Measurements from ENCODE around the gene SCN8A.
"Not testable (repeated sequence)": the region's sequence is repeated elsewhere in the genome, so short reads cannot be mapped to it uniquely, and the experiment has no call there.

Gene SCN8A

DNA sequence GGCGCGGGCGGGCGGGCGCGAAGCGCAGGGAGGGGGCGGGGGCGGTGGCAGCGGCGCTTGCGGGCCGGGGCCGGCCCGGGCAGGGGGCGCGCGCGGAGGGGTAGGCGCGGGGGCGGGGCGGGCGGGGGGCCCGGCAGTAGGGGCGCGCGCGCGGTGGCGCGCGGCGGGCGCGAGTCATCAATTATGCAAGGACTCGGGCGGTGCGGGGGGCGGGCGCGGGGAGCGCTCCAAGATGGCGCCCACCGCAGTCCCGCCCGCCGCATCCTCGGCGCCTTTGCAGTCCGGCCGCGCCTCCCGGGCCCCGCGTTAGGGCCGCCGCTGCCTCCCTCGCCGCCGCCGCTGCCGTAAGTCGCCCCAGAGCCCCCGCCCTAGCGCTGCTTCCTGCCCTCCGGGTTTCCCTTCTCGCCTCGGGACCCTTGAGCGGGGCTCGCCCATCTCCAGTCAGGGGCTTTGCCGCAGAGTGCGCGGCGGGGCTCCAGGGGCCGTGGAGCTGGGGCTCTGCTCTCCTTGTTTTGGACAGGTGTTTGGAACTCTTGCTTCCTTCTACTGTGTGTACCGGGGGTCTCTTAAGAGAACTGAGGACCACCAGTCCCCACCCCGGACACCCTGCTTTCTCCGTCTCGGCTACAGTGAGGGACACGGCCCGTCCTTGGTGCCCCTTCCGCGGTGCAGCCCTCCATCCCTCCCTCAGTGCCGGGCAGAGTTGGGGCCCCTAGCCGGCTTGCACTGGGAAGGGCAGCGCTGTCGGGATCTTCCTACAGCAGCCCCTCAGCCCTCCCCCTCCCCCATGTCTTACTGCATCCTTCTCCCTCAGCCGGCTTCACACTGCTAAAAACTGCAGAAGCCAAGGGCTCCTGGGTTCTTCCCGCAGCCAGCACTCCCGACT is at the start of gene SCN8A:
TSS of gene SCN8A (plus strand) at position 218 of the 886 bp plus-strand sequence. CDS start 71,585 bp downstream, outside the sequence.
- peak; percentile 52 to 66 for DNase-seq

DNA sequence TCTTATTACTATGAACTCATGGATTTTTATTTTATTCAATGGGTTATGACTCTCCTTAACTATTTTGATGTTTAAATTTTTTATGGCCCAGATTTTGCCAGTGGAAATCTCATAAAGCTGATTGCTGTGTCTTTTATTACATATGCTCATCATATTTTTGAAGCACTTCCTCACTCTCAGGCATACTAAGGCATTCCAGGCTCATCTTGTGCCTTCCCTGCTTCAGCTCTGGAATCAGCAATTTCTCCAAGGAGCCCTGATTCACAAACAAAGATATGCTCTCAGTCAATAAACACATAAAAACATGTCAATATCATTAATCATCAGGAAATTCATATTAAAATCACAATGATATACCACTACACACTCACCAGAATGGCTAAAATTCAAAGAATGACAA is 44.9 kb upstream of the SCN8A start:
- no peak for DNase-seq

GRCh38 chr12:51547606-51548005 is 43.4 kb upstream of the SCN8A start:
- no peak for DNase-seq

DNA sequence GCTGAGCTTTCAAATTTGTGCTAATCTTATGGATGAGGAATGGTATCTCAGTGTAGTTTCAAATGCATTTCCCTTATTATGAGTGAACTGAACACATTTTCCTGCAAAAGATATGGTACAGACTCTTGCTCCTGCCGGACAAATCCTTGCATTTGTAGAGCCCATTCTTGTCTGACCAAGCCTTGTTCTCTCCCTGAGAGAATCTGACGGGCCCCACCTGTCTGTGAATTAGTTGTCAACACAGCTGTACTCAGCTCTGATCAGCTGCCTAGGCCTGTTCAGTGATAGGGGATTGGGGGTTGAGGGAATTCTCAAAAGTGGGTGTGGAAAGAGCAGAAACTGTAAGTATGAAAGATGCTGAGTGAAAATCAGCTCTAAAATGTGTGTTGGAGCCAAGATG is 42.8 kb upstream of the SCN8A start:
- no peak for DNase-seq

- no peak for DNase-seq
These were observed 41.4 kb upstream of the SCN8A start for GRCh38 chr12:51549637-51550036.

DNA sequence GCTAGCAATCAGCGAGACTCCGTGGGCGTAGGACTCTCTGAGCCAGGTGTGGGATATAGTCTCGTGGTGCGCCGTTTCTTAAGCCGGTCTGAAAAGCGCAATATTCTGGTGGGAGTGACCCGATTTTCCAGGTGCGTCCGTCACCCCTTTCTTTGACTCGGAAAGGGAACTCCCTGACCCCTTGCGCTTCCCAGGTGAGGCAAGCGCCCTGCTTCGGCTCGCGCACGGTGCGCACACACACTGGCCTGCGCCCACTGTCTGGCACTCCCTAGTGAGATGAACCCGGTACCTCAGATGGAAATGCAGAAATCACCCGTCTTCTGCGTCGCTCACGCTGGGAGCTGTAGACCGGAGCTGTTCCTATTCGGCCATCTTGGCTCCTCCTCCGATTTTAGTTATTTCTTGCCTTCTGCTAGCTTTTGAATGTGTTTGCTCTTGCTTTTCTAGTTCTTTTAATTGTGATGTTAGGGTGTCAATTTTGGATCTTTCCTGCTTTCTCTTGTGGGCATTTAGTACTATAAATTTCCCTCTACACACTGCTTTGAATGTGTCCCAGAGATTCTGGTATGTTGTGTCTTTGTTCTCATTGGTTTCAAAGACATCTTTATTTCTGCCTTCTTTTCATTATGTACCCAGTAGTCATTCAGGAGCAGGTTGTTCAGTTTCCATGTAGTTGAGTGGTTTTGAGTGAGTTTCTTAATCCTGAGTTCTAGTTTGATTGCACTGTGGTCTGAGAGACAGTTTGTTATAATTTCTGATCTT is 22.6 kb upstream of the SCN8A start:
- DNase-seq: not testable (repeated sequence)

DNA sequence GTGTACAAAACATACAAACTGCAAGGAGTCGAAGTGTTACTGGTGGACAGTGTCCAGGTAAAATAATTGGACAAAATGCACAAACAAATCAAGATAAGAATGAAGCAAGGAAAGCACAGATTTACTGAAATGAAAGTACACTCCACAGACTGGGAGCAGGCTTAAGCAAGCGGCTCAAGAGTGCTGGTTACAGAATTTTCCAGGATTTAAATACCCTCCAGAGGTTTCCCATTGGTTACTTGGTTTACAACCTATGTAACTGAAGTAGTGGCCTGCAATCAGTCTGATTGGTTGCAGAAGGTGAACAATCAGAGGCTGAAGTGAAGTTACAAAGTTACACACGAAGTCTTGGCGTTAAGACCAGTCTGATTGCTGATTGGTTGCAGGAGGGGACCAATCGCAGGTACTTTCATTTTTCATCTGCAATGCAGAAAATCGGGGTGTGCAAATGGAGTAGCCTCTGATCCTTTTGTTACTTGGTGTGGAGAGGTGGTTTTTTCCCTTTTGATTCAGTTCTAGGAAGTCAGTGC is 11.6 kb upstream of the SCN8A start:
- DNase-seq: no peak

DNA sequence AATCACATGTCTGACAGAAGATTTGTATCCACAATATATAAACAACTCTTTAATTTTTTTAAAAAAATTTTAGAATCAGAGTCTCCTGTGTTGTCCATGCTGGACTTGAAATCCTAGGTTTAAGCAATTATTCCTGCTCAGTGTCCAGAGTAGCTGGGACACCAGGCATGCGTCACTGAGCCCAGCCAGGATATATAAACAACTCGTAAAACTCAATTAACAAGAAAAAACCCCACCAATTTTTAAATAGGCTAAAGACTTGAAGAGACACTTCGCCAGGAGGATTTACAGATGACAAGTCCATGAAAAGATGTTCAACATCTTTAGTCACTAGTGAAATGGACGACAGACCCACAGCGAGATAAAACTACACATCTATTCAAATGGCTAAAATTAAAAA is 2.0 kb upstream of the SCN8A start:
- DNase-seq: no peak

DNA sequence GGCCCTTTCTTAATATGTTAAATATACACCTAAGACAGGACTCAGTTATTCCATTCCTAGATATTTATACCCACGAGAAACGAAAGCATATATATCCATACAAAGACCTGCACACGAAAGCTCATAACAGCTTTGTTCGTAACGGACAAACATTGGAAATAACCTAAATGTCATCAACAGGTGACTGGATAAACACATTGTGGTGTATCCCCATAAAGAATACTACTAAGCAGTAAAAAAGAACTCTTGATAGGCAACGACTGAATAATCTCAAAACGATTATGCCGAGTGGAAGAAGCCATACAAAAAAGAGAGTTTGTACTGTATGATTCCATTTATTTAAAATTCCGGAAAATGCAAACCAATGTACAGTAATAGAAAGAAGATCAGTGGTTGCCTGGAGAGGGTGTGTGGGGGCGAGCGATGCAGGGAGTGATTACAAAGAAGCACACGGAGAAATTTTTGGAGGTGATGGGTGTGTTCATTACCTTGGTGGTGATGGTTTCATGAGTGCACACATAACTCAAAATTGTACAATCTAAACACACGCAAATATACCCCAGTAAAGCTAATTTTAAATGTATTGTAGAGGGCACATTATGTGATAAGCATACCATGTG is 1.4 kb upstream of the SCN8A start:
- DNase-seq: no peak

DNA sequence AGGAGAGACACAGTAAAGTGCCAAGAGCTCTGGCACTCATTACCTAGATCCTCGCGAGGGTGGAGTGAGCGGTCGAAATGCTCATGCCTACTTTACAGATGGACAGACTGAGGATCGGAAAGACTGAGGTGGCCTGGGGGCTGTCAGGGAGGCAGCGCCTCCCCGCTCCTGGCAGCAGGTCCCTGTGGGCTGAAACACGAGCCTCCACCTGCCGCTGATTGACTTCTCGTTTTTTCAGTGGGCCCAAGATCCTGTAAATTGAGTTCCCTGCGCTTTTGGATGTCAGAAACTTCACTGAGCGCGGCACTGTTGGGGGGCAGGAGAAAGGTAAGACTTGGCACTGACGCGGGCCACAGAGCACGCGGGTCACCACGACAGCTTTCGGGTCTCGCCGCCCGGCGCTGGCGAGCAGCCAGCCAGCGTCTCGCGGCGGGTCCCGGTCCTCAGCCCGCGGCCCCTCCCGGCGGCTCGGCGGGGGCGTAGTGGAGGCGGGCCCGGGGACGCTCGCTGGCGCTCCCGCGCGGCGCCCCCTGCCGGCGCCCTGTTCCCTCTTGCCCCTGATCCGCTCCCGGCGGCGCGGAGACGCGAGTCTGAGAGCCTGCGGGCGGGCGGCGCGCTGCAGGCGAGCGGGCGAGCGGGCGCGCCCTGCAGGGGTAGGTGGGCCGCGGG is 552 bp upstream of the SCN8A start:
- peak; percentile 76 to 82 for DNase-seq

DNA sequence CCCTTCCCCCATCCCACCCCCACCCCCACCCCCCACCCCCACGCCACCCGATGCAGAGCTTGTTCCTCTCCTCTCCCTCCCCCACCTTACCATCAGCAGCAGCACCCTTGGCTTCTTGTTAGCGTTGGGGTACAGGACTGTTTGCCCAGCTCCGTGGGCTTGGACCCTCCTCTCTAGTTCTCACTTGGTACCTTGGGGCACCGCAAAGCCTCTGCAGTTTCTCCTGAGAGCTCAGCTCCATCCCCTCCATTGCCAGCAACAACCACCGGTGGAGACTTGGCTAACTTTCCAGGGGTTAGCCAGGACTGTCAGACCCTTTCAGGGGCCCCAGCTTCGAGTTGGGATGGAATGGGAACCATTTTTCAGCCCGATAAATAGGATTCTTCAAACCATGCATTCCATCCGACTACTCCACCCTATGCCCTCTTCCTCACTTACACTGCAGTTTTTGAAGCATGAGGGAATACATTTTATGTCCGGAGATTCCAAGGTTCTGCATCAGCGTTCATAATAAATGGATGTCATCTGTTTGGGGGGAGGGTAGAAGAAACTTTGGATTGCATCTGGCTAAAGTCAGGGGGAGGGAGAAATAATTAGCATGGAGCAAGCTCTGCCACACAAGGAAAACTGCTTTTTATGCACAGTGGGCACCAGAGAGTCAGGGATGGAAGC is 1.1 kb downstream of the SCN8A start:
- no peak for DNase-seq

- DNase-seq: no peak
These were observed 2.0 kb downstream of the SCN8A start for GRCh38 chr12:51593021-51593420.

- DNase-seq: peak; percentile 17 to 22
These were observed 2.5 kb downstream of the SCN8A start for GRCh38 chr12:51593539-51593938.

DNA sequence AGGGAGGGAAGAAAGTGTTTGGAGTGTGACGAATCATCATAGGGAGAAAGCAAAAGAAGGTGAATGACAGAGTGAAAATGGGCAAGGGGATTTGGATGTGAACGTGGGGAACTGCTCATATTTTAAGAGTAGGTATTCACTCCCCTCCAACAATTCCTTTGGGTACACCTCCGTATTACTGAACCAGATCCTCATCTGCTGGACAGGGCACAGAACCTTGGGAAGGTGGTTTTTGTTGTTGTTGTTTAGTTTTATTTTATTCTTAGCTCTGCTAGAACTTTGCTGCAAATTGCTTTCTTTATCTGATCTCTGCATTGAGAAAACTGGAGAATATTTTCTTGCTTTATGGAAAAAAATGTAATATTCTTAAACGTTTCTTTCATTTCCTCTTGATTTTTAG is 7.1 kb downstream of the SCN8A start:
- no peak for DNase-seq

DNA sequence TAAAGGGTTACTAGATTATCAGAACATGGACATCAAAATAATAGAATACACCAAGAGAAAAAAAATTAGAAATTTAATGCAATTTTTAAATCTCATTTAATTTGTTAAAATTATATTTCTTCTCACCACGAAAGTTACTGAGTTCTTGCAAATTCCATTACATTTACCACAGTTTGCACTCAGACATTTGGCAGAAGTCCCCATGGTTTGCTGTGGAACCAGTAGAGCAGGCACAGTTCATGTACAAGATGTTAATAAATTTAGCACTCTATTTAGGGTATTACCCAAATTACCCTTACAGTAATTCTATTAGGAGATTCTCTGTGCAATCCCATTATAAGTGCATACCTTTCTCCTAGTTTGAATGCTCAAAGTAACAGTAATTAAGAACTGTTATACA is 9.7 kb downstream of the SCN8A start:
- no peak for DNase-seq

- DNase-seq: no peak
These were observed 10.2 kb downstream of the SCN8A start for GRCh38 chr12:51601241-51601640.

DNA sequence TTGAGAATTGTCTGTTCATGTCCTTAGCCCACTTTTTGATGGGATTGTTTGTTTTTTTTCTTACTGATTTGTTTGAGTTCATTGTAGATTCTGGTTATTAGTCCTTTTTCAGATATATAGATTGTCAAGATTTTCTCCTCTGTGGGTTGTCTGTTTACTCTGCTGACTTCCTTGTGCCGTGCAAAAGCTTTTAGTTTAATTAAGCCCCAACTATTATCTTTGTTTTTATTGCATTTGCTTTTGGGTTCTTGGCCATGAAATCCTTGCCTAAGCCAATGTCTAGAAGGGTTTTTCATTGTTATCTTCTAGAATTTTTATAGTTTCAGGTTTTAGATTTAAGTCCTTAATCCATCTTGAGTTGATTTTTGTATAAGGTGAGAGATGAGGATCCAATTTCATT is 14.9 kb downstream of the SCN8A start:
- DNase-seq: not testable (repeated sequence)

- not testable (repeated sequence) for DNase-seq
These were observed 16.2 kb downstream of the SCN8A start for GRCh38 chr12:51607197-51607596.

GRCh38 chr12:51620448-51620847 is 29.4 kb downstream of the SCN8A start:
- DNase-seq: no peak

DNA sequence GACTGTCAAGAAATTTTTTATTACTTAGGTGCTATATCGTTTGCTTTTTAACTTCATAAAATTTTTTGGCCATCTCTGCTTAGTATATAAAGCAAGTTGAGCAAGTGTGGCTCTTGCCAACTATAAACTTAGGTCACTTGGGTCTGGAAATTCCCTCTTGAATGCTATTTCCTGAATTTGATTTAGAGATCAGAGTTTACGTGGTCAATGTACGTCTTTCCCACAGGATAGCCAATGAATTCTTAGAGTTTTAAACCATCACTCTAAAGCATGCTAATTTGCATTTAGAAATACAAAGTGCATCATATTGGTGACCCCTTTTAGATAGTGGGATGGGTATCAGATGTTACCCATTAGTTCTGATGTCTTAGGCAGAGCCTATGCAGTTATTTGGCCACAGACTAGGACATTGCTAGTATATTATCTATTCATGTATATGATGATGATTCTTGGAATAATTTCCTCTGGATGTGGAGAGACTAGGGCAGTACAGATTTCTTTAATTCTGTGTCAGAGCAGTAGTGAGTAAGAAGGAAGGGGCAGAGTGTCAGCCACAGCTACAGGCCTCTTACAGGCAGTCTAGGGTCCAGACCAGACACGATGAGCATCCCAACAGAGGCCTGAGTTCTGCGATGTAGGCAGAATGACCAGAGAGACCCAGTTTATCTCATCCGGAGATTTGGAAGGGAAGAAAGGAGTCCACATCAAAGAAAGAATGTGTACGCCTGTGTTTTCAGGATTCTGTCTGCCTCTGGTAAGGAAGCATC is 30.3 kb downstream of the SCN8A start:
- no peak for DNase-seq

DNA sequence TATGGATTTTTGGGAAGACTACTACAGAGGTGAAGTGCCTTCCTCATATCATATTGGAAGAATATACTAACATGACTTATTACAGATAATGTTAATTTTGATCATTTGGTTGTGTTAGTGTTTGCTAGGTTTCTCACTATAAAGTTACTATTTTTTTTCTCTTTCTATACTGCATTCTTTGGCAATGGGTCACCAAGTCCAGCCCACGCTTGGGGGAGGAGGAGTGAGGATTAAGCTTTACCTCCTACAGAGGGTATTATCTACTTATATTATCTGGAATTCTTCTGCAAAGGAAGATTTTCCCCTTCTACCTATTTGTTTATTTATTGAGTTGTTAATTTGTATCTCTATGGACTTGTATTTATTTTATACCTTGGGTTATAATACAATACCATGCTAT is 31.5 kb downstream of the SCN8A start:
- DNase-seq: no peak
